ENCODE measurements around the gene MSI2.

MSI2 gene

GRCh38 chr17:57391076-57391825 lies 134.9 kb downstream of the MSI2 start:
- H3K4me3 ChIP-seq (ENCODE audit: low read length), result no peak overlapping the region
- peaks cover 6% of the 10 kb centered on the region for H3K4me1 ChIP-seq (ENCODE audit: control insufficient read depth, insufficient read depth, low read length)
- H3K27me3 ChIP-seq (ENCODE audit: control insufficient read depth, insufficient read depth, low read length), result no peaks in the 10 kb centered on the region
- H3K36me3 ChIP-seq (ENCODE audit: control insufficient read depth, insufficient read depth, low read length), result no peaks in the 10 kb centered on the region
- H3K9me3 ChIP-seq (ENCODE audit: control insufficient read depth, low read length), result no peaks in the 10 kb centered on the region
- H3K9ac ChIP-seq (ENCODE audit: low read length), result no peak overlapping the region

- no peaks in the 10 kb centered on the region for H3K27me3 ChIP-seq (ENCODE audit: control insufficient read depth, insufficient read depth, low read length)
- no peak overlapping the region for H3K4me3 ChIP-seq (ENCODE audit: low read length)
- H3K9me3 ChIP-seq (ENCODE audit: control insufficient read depth, low read length), result no peaks in the 10 kb centered on the region
- no peaks in the 10 kb centered on the region for H3K36me3 ChIP-seq (ENCODE audit: control insufficient read depth, insufficient read depth, low read length)
- no peak overlapping the region for H3K9ac ChIP-seq (ENCODE audit: low read length)
- H3K4me1 ChIP-seq (ENCODE audit: control insufficient read depth, insufficient read depth, low read length), result peaks cover 7% of the 10 kb centered on the region
These were observed 135.6 kb downstream of the MSI2 start for GRCh38 chr17:57391857-57392471.

GRCh38 chr17:57393368-57393767 lies 137.0 kb downstream of the MSI2 start:
- H3K4me3 ChIP-seq (ENCODE audit: low read length), result no peak overlapping the region
- no peaks in the 10 kb centered on the region for H3K9me3 ChIP-seq (ENCODE audit: control insufficient read depth, low read length)
- H3K4me1 ChIP-seq (ENCODE audit: control insufficient read depth, insufficient read depth, low read length), result peaks cover 7% of the 10 kb centered on the region
- H3K9ac ChIP-seq (ENCODE audit: low read length), result no peak overlapping the region
- H3K36me3 ChIP-seq (ENCODE audit: control insufficient read depth, insufficient read depth, low read length), result no peaks in the 10 kb centered on the region
- no peaks in the 10 kb centered on the region for H3K27me3 ChIP-seq (ENCODE audit: control insufficient read depth, insufficient read depth, low read length)

- no peaks in the 10 kb centered on the region for H3K9me3 ChIP-seq (ENCODE audit: control insufficient read depth, low read length)
- no peak overlapping the region for H3K4me3 ChIP-seq (ENCODE audit: low read length)
- H3K9ac ChIP-seq (ENCODE audit: low read length), result no peak overlapping the region
- H3K36me3 ChIP-seq (ENCODE audit: control insufficient read depth, insufficient read depth, low read length), result no peaks in the 10 kb centered on the region
- no peaks in the 10 kb centered on the region for H3K27me3 ChIP-seq (ENCODE audit: control insufficient read depth, insufficient read depth, low read length)
- H3K4me1 ChIP-seq (ENCODE audit: control insufficient read depth, insufficient read depth, low read length), result peaks cover 7% of the 10 kb centered on the region
These were observed 138.1 kb downstream of the MSI2 start for GRCh38 chr17:57394375-57394774.

GRCh38 chr17:57395721-57396321 lies 139.5 kb downstream of the MSI2 start:
- Histone ChIP-seq H3K9me3 (ENCODE audit: control insufficient read depth, low read length) (no peaks in the 10 kb centered on the region), H3K36me3 (ENCODE audit: control insufficient read depth, insufficient read depth, low read length) (no peaks in the 10 kb centered on the region), H3K27me3 (ENCODE audit: control insufficient read depth, insufficient read depth, low read length) (no peaks in the 10 kb centered on the region), H3K9ac (ENCODE audit: low read length) (no peak overlapping the region), H3K4me1 (ENCODE audit: control insufficient read depth, insufficient read depth, low read length) (peaks cover 7% of the 10 kb centered on the region), H3K4me3 (ENCODE audit: low read length) (no peak overlapping the region)

- no peaks in the 10 kb centered on the region for H3K27me3 ChIP-seq (ENCODE audit: control insufficient read depth, insufficient read depth, low read length)
- H3K36me3 ChIP-seq (ENCODE audit: control insufficient read depth, insufficient read depth, low read length), result no peaks in the 10 kb centered on the region
- H3K4me3 ChIP-seq (ENCODE audit: low read length), result no peak overlapping the region
- peaks cover 7% of the 10 kb centered on the region for H3K4me1 ChIP-seq (ENCODE audit: control insufficient read depth, insufficient read depth, low read length)
- H3K9ac ChIP-seq (ENCODE audit: low read length), result no peak overlapping the region
- H3K9me3 ChIP-seq (ENCODE audit: control insufficient read depth, low read length), result no peaks in the 10 kb centered on the region
These were observed 140.2 kb downstream of the MSI2 start for GRCh38 chr17:57396511-57396921.

GRCh38 chr17:57397402-57397801 lies 141.1 kb downstream of the MSI2 start:
- Histone ChIP-seq H3K4me1 (ENCODE audit: control insufficient read depth, insufficient read depth, low read length) (peaks cover 7% of the 10 kb centered on the region), H3K27me3 (ENCODE audit: control insufficient read depth, insufficient read depth, low read length) (no peaks in the 10 kb centered on the region), H3K4me3 (ENCODE audit: low read length) (no peak overlapping the region), H3K36me3 (ENCODE audit: control insufficient read depth, insufficient read depth, low read length) (no peaks in the 10 kb centered on the region), H3K9me3 (ENCODE audit: control insufficient read depth, low read length) (no peaks in the 10 kb centered on the region), H3K9ac (ENCODE audit: low read length) (no peak overlapping the region)

GRCh38 chr17:57399690-57400089 lies 143.4 kb downstream of the MSI2 start:
- Histone ChIP-seq H3K9ac (ENCODE audit: low read length) (no peak overlapping the region), H3K9me3 (ENCODE audit: control insufficient read depth, low read length) (no peaks in the 10 kb centered on the region), H3K36me3 (ENCODE audit: control insufficient read depth, insufficient read depth, low read length) (no peaks in the 10 kb centered on the region), H3K4me1 (ENCODE audit: control insufficient read depth, insufficient read depth, low read length) (peaks cover 14% of the 10 kb centered on the region), H3K4me3 (ENCODE audit: low read length) (no peak overlapping the region), H3K27me3 (ENCODE audit: control insufficient read depth, insufficient read depth, low read length) (no peaks in the 10 kb centered on the region)

- Histone ChIP-seq H3K4me3 (ENCODE audit: low read length) (no peak overlapping the region), H3K27me3 (ENCODE audit: control insufficient read depth, insufficient read depth, low read length) (no peaks in the 10 kb centered on the region), H3K9me3 (ENCODE audit: control insufficient read depth, low read length) (no peaks in the 10 kb centered on the region), H3K4me1 (ENCODE audit: control insufficient read depth, insufficient read depth, low read length) (peaks cover 14% of the 10 kb centered on the region), H3K36me3 (ENCODE audit: control insufficient read depth, insufficient read depth, low read length) (no peaks in the 10 kb centered on the region), H3K9ac (ENCODE audit: low read length) (no peak overlapping the region)
These were observed 144.3 kb downstream of the MSI2 start for GRCh38 chr17:57400648-57401047.

- Histone ChIP-seq H3K4me3 (ENCODE audit: low read length) (no peak overlapping the region), H3K4me1 (ENCODE audit: control insufficient read depth, insufficient read depth, low read length) (peaks cover 19% of the 10 kb centered on the region), H3K9me3 (ENCODE audit: control insufficient read depth, low read length) (no peaks in the 10 kb centered on the region), H3K36me3 (ENCODE audit: control insufficient read depth, insufficient read depth, low read length) (no peaks in the 10 kb centered on the region), H3K27me3 (ENCODE audit: control insufficient read depth, insufficient read depth, low read length) (no peaks in the 10 kb centered on the region), H3K9ac (ENCODE audit: low read length) (no peak overlapping the region)
These were observed 145.5 kb downstream of the MSI2 start for GRCh38 chr17:57401556-57402488.

- H3K9me3 ChIP-seq (ENCODE audit: control insufficient read depth, low read length), result no peaks in the 10 kb centered on the region
- H3K27me3 ChIP-seq (ENCODE audit: control insufficient read depth, insufficient read depth, low read length), result no peaks in the 10 kb centered on the region
- H3K9ac ChIP-seq (ENCODE audit: low read length), result no peak overlapping the region
- H3K4me1 ChIP-seq (ENCODE audit: control insufficient read depth, insufficient read depth, low read length), result peaks cover 28% of the 10 kb centered on the region
- no peaks in the 10 kb centered on the region for H3K36me3 ChIP-seq (ENCODE audit: control insufficient read depth, insufficient read depth, low read length)
- no peak overlapping the region for H3K4me3 ChIP-seq (ENCODE audit: low read length)
These were observed 146.4 kb downstream of the MSI2 start for GRCh38 chr17:57402681-57403180.
